Midbrain (tissue), 1 donor: Measurements from ENCODE around the gene SHISA8.

Experiments
- DNase-seq: peaks from one replicate; lab custom pipeline; 2025; lab: John Stamatoyannopoulos, UW

Gene SHISA8

GRCh38 chr22:41933411-41934177 is 18.7 kb upstream of the SHISA8 start:
- DNase-seq, result no peak

DNA sequence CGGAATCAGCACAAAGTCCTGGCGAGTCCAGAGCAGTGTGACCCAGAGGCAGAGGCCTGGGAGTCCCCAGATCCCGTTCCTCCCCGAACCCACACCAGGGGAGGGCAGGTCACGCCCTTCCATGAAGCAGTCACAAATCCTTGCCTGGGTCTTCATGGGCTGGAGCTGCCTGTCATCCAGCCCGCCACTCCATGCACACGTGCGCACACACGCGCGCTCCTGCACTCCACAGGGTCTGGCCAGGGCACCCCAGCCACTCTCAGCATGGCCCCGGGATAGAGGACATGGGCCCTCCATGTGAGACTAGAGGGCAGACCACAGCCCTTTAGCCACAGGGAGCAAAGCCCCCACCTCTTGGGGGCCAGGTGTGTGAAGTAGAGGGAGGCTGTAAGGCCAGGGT is 17.5 kb upstream of the SHISA8 start:
- DNase-seq, result no peak

DNA sequence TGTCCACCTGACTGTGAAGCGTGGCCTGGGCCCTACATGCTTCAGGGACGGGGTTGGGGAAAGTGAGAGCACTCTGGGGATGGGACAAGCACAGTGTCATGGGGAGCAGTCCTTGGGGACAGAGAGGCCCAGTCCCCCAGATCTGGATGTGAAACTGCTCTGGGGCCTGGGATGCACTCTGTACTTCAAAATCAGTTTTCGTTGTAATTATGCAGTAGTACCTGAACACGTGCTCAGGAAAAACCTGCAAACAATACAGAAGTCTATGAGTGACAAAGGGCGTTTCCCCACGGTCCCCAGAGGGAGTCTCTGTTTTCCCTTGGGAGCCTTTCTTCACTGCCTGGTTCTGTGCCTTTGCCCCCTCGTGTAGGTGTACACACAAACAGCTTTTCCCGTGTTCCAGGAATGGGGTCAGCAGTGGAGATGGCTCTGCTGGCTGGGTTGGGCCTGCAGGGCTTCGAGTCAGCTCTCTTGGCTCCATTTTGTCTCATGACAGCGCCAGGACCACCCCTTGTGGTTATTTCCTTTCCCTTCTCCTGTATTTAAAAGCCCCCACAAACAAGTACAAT is 16.9 kb upstream of the SHISA8 start:
- DNase-seq, result no peak

GRCh38 chr22:41929418-41929810 is 14.5 kb upstream of the SHISA8 start:
- no peak for DNase-seq

- DNase-seq, result no peak
Observed at GRCh38 chr22:41928593-41929417, 13.9 kb upstream of the SHISA8 start.

- DNase-seq, result no peak
Observed at GRCh38 chr22:41927813-41928212, 12.9 kb upstream of the SHISA8 start.

GRCh38 chr22:41925783-41926460 is 11.0 kb upstream of the SHISA8 start:
- DNase-seq, result no peak

DNA sequence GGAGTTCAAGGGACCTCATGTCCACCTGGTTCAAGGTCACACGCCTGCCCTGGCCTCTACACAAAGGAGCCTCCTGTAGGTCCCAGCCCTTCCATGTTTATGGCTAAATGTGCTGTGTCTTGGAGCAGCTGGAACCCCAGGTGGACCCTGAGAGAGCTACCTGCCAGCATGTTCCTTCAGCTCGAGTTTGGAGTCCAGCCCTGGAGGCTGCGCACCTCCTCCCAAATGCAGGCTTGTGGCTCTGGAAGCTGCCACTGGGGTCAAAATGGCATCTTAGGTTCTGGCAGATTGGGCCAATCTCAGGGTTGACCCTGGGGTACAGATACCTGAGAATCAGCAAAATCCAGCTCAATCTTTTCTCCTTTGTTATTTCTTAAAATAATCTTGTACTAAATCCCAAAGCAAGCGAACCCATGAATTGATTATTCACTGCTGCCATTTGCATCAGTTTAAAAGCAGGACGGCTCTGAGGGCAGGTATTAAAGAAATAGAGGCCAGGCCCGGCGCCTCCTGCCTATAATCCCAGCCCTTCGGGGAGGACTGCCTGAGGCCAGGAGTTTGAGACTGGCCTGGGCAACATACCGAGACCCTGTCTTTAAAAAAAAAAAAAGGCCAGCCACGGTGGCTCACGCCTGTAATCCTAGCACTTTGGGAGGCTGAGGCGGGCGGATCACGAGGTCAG is 8.9 kb upstream of the SHISA8 start:
- DNase-seq, result no peak

- no peak for DNase-seq
Observed at GRCh38 chr22:41922940-41923594, 8.2 kb upstream of the SHISA8 start.

GRCh38 chr22:41922328-41922727 is 7.5 kb upstream of the SHISA8 start:
- DNase-seq, result no peak

- no peak for DNase-seq
Observed at GRCh38 chr22:41920271-41920976, 5.5 kb upstream of the SHISA8 start.

DNA sequence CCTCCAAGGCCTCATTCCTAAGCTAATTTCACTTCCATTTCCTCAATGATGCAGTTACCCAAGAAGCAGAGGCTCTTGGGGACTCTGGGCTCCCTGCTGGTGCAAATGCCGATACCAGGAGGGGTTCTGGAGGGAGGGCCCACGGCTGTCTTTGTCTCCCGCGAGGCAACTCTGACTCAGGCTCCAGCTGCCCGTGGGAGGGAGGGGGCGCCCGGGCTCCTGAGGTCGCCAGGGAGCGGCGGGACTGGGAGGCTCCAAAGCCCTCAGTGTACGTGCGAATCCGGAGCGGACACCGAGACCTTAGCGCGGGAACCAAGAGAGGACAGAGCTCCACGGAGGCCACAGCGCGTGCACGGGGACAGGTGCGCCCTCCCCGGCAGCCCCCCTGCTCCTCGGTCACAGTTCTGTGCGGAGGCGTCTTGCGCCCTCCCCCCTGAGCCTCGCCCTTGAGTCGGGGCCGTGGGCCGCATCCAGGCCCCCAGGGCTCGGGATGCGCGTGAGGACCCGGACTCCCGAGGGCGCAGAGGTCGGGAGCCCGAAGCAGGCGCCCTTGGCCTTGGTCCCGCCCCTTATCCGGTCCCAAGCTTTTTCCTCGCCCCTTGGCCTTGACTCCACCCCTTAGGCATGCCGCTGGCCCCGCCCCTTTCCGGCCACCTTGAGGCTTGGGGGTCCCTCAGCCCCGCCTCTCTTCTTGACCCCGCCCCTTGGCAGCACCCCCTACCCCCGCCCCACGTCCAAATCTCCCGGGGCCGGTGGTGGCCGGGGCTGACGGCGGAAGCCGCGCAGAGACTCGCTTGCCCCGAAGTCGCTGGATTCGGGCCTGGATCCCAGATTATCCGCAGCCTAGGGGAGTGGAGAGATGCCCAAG is 4.7 kb upstream of the SHISA8 start:
- peak; percentile 8 for DNase-seq

- DNase-seq, result no peak
Observed at GRCh38 chr22:41917903-41918791, 3.3 kb upstream of the SHISA8 start.

GRCh38 chr22:41917375-41917902 is 2.6 kb upstream of the SHISA8 start:
- no peak for DNase-seq

- DNase-seq, result no peak
Observed at GRCh38 chr22:41916745-41917358, 2.0 kb upstream of the SHISA8 start.

GRCh38 chr22:41915786-41916493 is 1.1 kb upstream of the SHISA8 start:
- no peak for DNase-seq

DNA sequence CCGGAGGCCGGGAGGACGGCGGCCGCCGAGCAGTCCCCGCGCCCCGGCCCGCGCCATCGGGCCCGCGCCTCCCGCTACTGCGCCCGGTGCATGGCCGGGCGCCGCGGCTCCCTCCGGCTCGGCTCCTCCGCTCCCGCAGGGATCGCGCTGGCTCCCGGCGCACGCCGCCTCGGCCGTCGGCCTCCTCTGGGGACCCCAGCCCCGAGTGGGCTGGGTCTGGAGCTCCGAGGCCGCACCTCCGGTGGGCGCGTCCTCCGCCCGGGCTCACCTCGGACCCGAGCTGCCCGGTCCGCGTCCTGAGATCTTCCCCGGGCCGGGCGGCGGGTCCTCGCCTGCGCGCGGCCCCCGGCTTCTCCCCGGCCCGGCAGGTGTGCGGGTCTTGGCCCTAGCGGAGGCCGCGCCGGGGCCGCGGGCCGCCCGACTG is 251 bp downstream of the SHISA8 start:
- no peak for DNase-seq
